Chondrocyte (in vitro differentiated cells): ENCODE data around the gene PLRG1. TPM values are rescaled to one million over a fixed set of nuclear protein-coding genes. Genes with fewer than 3 reads are reported as not detected.

Source experiments
- DNase-seq: peaks from one replicate; pipeline ENCODE4 v3.0.0; 2021; ENCODE audit warnings: mixed read lengths, low spot score
- H3K27ac Mint-ChIP-seq: one replicate; pipeline ENCODE4 v1.8.0; 2021; ENCODE audit warnings: mild to moderate bottlenecking, moderate library complexity, mixed read lengths; ENCODE audit not compliant: unreplicated experiment
- H3K27me3 Mint-ChIP-seq: 2 replicates; pipeline ENCODE4 v1.8.0; 2021; ENCODE audit warnings: low read depth, mixed read lengths
- H3K36me3 Mint-ChIP-seq: 2 replicates; pipeline ENCODE4 v1.8.0; 2021; ENCODE audit warnings: low read depth, mixed read lengths
- H3K4me1 Mint-ChIP-seq: 2 replicates; pipeline ENCODE4 v1.8.0; 2021; ENCODE audit warnings: low read depth, mild to moderate bottlenecking, mixed read lengths
- H3K4me3 Mint-ChIP-seq: one replicate; pipeline ENCODE4 v1.8.0; 2021; ENCODE audit warnings: mild to moderate bottlenecking, moderate library complexity, mixed read lengths; ENCODE audit not compliant: unreplicated experiment
- H3K9me3 Mint-ChIP-seq: 2 replicates; pipeline ENCODE4 v1.8.0; 2021; ENCODE audit warnings: low read depth, mixed read lengths
- total RNA-seq: library from RNA; stranded (reverse); gene quantifications from 3 replicates; pipeline ENCODE4 v1.2.1, GENCODE V29; 2021
- TF ChIP-seq, protein P1 (sequence below): fragments of 200-600 bp; sonication (generic); IDR thresholded peaks from 2 replicates; pipeline ENCODE4 v1.5.0; 2021; ENCODE audit warnings: antibody characterized with exemption, mild to moderate bottlenecking, moderate library complexity

PLRG1 gene
- total RNA-seq, 1 donor from 2014 or later = 70.3 TPM

GRCh38 chr4:154582723-154583122 is 32.5 kb upstream of the PLRG1 start:
- Mint-ChIP-seq H3K9me3 (peaks cover 3% of the 10 kb centered on the region), H3K4me3 (no peak overlapping the region), H3K27me3 (peaks cover 37% of the 10 kb centered on the region), H3K27ac (no peak overlapping the region), H3K36me3 (no peaks in the 10 kb centered on the region), H3K4me1 (no peaks in the 10 kb centered on the region)
- TF ChIP-seq, protein P1, sequence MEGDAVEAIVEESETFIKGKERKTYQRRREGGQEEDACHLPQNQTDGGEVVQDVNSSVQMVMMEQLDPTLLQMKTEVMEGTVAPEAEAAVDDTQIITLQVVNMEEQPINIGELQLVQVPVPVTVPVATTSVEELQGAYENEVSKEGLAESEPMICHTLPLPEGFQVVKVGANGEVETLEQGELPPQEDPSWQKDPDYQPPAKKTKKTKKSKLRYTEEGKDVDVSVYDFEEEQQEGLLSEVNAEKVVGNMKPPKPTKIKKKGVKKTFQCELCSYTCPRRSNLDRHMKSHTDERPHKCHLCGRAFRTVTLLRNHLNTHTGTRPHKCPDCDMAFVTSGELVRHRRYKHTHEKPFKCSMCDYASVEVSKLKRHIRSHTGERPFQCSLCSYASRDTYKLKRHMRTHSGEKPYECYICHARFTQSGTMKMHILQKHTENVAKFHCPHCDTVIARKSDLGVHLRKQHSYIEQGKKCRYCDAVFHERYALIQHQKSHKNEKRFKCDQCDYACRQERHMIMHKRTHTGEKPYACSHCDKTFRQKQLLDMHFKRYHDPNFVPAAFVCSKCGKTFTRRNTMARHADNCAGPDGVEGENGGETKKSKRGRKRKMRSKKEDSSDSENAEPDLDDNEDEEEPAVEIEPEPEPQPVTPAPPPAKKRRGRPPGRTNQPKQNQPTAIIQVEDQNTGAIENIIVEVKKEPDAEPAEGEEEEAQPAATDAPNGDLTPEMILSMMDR = no peak
- no peak for DNase-seq

DNA sequence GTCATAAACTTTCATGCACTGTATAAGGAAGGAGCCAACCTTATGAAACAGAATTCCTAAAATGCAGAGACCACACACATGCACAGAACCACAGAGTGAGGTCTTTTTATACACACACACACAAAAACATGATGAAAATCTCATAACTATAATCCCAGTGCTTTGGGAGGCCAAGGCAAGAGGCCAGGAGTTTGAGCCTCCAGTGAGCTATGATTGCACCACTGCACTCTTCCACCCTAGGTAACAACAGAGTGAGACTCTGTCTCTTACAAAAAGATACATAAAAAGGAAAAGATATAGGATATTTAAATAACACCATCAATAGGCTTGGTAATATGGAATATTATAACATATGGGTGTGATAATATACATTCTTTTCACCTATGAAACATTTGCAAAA is 29.7 kb upstream of the PLRG1 start:
- Mint-ChIP-seq H3K27ac (no peak overlapping the region), H3K27me3 (peaks cover 24% of the 10 kb centered on the region), H3K9me3 (no peaks in the 10 kb centered on the region), H3K4me3 (no peak overlapping the region), H3K4me1 (no peaks in the 10 kb centered on the region), H3K36me3 (no peaks in the 10 kb centered on the region)
- DNase-seq = no peak
- TF ChIP-seq, protein P1 = no peak

- peaks cover 22% of the 10 kb centered on the region for H3K27me3 Mint-ChIP-seq
- H3K9me3 Mint-ChIP-seq = no peaks in the 10 kb centered on the region
- no peak overlapping the region for H3K4me3 Mint-ChIP-seq
- H3K27ac Mint-ChIP-seq = no peak overlapping the region
- TF ChIP-seq, protein P1 = no peak
- no peak for DNase-seq
- H3K36me3 Mint-ChIP-seq = no peaks in the 10 kb centered on the region
- H3K4me1 Mint-ChIP-seq = no peaks in the 10 kb centered on the region
Measured at GRCh38 chr4:154578919-154579318, 28.7 kb upstream of the PLRG1 start.

DNA sequence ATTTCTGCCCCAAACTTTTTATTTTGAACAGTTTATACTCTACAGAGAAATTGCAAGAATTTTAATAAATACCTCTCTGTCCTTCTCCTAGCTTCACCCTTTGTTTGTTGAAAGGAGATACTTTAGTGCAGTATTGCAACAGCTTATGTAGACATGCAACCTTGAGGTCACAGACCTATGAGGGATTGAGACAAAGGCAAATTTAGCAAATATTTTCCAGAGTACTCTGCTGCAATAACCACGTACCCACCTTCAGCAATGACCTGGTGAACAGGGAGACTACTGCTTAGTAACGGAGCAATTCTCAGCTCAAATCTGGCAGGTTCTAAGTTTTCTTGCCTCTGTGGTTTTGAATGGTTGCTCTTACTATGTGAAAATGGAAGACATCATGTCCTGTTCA is 27.1 kb upstream of the PLRG1 start:
- no peak for DNase-seq
- Mint-ChIP-seq H3K27me3 (peaks cover 24% of the 10 kb centered on the region), H3K4me1 (no peaks in the 10 kb centered on the region), H3K9me3 (no peaks in the 10 kb centered on the region), H3K4me3 (no peak overlapping the region), H3K27ac (no peak overlapping the region), H3K36me3 (no peaks in the 10 kb centered on the region)
- TF ChIP-seq, protein P1 = no peak

DNA sequence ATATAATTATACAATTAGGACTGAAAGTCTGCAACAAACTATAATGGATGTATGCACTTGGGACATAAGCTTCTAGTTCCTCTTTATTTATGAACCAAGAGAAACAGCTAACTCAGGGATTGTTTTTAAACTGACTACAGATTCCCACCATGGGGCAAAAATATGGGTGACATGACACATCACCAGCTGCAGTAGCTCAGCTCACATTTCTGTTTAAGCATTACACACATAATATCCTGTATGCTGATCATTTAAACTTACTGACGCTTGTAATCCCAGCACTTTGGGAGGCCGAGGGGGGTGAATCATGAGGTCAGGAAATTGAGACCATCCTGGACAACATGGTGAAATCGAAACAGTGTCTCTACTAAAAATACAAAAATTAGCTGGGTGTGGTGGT is 24.1 kb upstream of the PLRG1 start:
- DNase-seq = no peak
- Mint-ChIP-seq H3K9me3 (no peaks in the 10 kb centered on the region), H3K27ac (no peak overlapping the region)

More for the DNA sequence above, 24.1 kb upstream of the PLRG1 start:
- H3K4me1 Mint-ChIP-seq = no peaks in the 10 kb centered on the region
- peaks cover 20% of the 10 kb centered on the region for H3K27me3 Mint-ChIP-seq
- no peak overlapping the region for H3K4me3 Mint-ChIP-seq
- TF ChIP-seq, protein P1 = no peak
- no peaks in the 10 kb centered on the region for H3K36me3 Mint-ChIP-seq
